GM18858 (cell line): ENCODE results near the gene DBX1.
A peak's percentile ranks its signal among the peaks of the same experiment; 100 is the strongest.

Experiments
- ATAC-seq: cut with Tn5 transposase; IDR thresholded peaks from one replicate; pipeline ENCODE4 v1.9.1; 2021; ENCODE audit not compliant: unreplicated experiment

DBX1 gene

DNA sequence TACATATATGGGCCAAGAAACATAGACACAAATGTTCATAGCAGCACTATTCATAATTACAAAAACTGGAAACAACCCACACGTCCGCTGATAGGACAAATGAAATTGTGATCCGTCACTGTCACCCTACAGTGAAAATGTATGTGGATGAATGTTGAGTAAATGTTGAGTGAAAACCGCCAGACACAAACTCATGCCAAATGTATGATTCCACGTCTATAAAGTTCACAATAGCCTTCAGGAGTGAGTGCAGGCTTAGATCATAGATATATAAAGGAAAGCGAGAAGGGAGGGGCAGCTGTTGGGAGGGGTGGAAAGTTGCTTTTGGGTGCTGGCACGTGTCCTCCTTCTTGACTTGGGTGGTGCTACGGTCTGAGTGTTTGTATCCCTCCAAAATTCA, 33.6 kb downstream of the DBX1 start:
- no peak for ATAC-seq

DNA sequence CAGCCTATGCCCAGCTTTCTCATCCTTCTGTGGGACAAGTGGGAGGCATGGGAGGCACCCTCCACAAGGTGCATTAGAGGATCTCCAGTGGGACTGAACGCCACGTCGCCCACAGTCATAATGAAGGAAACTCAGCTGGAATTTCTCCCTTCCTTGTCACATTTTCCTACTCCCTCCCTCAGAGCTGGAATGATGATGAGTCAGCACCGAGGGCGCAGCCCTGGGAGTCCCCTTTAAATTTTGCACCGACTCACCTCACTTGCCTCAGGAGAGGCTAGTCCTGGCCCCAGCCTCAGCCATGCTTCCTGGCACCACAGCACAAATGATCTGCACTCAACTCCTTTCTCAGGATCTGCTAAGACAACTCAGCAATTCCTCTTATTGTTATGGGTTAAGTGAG, 34.3 kb downstream of the DBX1 start:
- no peak for ATAC-seq

DNA sequence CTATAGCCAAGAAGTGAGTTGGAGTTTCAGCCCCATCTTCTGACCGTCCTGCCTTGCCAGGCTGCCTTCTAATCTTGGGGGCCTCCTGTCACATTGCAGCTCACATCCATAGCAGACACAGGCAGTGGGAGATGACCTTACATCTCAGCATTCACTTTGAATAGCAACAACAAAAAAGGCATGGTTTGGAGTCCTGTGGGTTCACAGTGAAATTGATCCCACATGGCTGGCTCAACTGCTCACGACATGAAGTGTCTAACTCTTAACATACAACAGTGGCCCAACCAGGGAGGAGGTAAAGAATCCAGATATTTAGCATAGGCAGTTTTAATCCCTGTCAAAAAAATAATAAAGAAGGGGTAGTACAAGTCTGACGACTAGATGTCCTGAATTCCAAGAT, 38.1 kb downstream of the DBX1 start:
- ATAC-seq = no peak

DNA sequence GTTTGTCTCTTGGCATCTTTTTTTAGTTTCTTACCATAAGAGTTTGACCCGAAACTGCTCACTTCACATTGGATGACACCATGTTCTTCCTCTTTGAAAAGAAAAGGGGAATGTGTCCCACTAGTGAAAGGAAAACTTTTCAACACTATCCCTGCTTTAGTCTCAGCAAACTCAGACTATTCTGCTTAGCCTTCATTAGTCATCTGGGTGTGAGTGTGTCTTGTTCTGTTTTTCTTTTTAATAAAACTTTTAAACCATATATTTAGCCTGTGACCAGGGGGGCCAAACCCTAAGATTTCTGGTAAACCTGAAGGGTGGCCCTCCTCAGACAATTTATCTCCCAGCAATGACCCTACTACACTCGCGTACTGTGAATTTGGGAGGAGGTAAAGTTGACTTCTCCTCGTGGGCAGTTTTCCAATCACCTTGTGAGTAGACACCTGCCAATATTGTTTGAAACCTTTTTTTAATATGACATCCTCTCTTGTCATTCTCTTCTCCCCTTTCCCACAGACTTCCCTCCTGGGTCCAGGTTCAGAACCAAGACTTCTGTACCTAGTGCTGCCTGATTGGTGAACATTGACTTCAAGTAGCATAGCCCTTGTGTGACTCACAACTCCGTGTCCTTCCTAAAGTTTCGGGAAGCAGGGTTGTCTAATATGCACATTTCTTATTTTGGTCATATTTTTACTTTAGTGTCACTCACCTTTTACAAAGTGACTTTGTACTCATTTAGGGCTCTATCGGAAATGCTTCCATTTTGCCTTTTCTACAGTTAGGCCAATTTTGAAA, 39.9 kb downstream of the DBX1 start:
- ATAC-seq = no peak

DNA sequence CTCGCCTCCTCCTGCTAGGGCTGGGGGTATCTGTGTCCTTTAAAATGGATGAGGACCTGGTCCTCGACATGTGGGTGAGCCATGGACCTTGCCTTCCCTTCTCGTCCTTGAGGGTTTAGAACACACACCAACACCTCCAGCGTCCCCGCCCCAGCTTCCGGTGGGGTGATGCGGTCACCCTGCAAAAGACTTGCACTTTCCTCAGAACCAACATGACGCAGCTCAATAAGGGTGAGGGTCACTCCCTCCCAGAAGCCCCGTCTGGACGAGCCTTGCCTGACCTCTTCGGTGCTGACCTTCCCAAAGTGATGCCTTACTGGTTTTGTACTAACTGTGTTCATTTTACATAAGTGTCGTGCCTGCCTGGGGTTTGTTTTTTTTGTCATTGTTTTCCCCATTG, 41.0 kb downstream of the DBX1 start:
- ATAC-seq = no peak

DNA sequence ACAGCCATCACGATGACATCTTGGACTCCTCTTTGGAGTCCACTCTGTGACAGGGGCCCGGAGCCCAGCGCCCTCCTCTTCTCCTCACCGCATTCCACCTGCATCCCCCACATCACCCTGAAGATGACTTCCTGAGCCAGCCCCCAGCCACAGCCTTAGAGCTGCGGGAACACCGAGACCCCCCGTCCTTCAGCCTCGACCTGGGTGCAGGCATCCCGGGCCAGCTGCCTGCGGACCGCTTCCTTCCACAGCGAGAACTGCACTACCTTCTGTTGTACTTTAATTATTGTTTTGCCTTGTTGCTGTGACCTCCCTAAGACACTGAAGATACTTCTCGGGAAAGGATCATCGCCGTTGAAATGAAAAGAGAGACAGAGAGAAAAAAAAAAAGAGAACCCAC, 42.1 kb downstream of the DBX1 start:
- ATAC-seq = no peak

- no peak for ATAC-seq
Measured at GRCh38 chr11:20117291-20117690, 43.0 kb downstream of the DBX1 start.

DNA sequence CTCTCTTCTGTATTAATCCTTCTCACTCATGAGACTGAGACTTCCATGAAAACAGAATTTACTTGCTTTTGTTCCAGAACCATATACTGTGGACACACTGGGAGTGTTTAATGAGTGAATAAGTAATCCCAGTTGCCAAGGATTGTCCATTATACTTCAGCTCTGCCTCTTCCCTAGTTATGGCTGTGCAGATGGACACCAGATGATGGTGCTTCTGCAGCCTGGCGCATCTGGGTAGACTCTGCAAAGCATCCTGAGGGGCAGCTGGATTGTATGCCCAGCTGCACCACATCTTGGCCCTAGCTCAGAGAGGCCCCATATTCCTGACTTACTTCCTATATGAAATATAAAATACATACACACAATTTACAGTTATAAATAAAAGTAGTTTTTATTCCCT, 43.5 kb downstream of the DBX1 start:
- ATAC-seq = no peak

DNA sequence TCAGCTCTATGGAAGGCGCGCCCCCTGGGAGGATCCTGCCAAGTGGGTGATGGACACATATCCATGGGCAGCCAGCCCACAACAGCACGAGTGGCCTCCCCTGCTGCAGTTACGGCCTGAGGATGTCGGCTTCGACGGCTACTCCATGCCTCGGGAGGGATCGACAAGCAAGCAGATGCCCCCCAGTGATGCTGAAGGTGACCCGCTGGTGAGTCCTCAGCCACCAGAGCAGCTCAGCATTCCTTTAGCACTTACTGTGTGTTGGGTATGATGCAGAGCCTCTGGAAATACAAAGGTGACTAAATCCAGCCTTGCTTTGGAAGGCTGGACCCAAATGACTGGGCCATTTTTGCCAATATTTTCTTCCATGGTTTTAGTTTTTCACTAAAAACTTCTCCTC, 45.7 kb downstream of the DBX1 start:
- ATAC-seq = no peak

GRCh38 chr11:20113149-20113438, 47.2 kb downstream of the DBX1 start:
- ATAC-seq = no peak

- ATAC-seq = no peak
Measured at GRCh38 chr11:20112291-20113148, 47.8 kb downstream of the DBX1 start.

DNA sequence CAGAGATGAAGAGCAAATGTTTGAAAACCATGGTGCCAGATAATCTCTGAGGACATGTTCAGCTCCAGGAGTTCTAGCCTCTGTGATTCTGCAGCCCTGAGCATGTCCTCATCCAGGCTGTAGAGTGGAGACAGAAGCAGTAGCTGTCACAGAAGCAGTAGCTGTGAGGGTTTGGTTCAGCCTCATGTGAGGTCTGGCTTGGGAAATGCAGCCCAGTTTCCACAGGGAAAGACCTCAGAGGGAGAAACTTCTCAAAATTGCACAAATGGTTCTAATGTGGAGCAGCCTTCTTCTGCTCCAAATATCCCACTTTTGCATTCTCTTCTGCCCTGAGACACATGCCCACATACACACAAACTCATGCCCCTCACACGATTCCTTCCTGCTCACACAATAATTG, 48.4 kb downstream of the DBX1 start:
- ATAC-seq = no peak

DNA sequence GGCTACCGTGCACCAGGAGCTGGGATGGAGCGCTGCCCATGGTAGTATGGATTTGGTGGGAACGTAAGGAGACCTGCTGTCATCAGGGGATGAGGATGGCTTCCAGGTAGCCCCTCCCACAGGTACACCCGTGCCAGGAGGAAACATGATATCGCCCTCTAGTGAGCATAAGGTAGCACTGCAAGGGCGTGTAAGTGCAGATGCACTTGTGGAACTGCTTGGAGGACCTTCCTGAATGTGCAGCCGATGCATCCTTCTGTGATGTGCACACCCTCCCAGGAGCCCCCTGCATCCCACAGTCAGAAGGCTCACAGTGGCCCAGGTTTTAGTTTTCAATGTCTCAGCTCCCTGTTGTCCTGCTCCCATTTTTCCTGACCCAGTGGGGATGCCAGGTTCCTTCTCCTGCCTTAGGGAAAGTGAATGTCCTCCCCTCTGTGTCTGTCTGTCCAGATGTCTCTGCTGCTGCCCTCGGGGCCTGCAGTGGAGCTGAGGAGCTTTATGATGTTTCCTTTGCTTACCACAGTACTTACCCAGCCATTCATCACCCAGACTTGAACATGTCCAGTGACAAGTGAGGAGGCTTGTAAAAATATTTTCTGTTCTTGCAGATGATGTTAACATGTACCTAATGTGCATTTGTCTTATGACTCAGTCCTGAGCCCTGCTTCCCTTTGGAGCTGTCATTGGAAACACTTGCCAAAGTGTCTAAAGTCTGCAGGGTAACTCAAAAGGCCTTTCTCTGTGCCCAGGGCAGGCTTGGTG, 49.2 kb downstream of the DBX1 start:
- ATAC-seq = peak; percentile 74

- ATAC-seq = no peak
Measured at GRCh38 chr11:20109731-20110445, 50.4 kb downstream of the DBX1 start.
